CD4-positive, alpha-beta T cell (primary cell): ENCODE results near the gene TBC1D24. TPM values are rescaled to one million over a fixed set of nuclear protein-coding genes. Genes with fewer than 3 reads are reported as not detected.

Experiments
- ATAC-seq: fragments of 200-7000 bp; cut with Tn5 transposase; one replicate; pipeline ENCODE4 v1.10.0; 2022; ENCODE audit warnings: mild to moderate bottlenecking; ENCODE audit not compliant: poor library complexity
- CTCF ChIA-PET: fragments of 350-600 bp; sonication (Branson Sonifier 250); formaldehyde crosslinking; loops from one replicate; lab custom pipeline; 2021; ENCODE audit warnings: antibody characterized with exemption, inconsistent platforms; lab: Charles Lee
- POLR2A ChIA-PET: fragments of 350-600 bp; sonication (Branson Sonifier 250); formaldehyde crosslinking; loops from one replicate; lab custom pipeline; 2021; ENCODE audit warnings: antibody characterized with exemption, inconsistent platforms; lab: Charles Lee
- DNase-seq, 14 experiments: peaks; one replicate each; pipeline ENCODE4 v3.0.0-alpha.2; 2013 to 2020; ENCODE audit warnings: mixed read lengths in 2 of 14
- H3K27ac ChIP-seq, 2 donors: one replicate each; pipeline versions ENCODE4 v1.5.1 to v1.7.0; 2013; ENCODE audit warnings: low read length in 2 of 2, low read depth in 1 of 2, mild to moderate bottlenecking in 1 of 2
- H3K27me3 ChIP-seq, 2 experiments: 1 replicate in 1 of 2; 2 replicates in 1 of 2; pipeline versions ENCODE4 v1.6.1 to v1.7.0; 2013; ENCODE audit warnings: low read length in 2 of 2, control low read depth in 1 of 2, mild to moderate bottlenecking in 1 of 2, moderate library complexity in 1 of 2; ENCODE audit not compliant: insufficient read depth in 2 of 2, control insufficient read depth in 1 of 2
- H3K36me3 ChIP-seq: one replicate; pipeline ENCODE4 v1.6.1; 2013; ENCODE audit warnings: low read length, control low read depth; ENCODE audit not compliant: insufficient read depth
- H3K4me1 ChIP-seq: one replicate; pipeline ENCODE4 v1.6.1; 2013; ENCODE audit warnings: low read length, control low read depth; ENCODE audit not compliant: insufficient read depth
- H3K4me3 ChIP-seq: one replicate; pipeline ENCODE4 v1.5.1; 2013; ENCODE audit warnings: mild to moderate bottlenecking, low read length, moderate library complexity
- H3K9me3 ChIP-seq, 2 experiments: 1 replicate in 1 of 2; 2 replicates in 1 of 2; pipeline versions ENCODE4 v1.6.1 to v1.7.0; 2013; ENCODE audit warnings: low read length in 2 of 2, mild to moderate bottlenecking in 2 of 2, control low read depth in 1 of 2, moderate library complexity in 1 of 2; ENCODE audit not compliant: control insufficient read depth in 1 of 2, insufficient read depth in 1 of 2
- H3K27ac Mint-ChIP-seq: one replicate; pipeline ENCODE4 v1.8.0; 2020; ENCODE audit warnings: mixed read lengths
- H3K27me3 Mint-ChIP-seq: one replicate; pipeline ENCODE4 v1.8.0; 2021; ENCODE audit warnings: mixed read lengths
- H3K36me3 Mint-ChIP-seq: one replicate; pipeline ENCODE4 v1.8.0; 2021; ENCODE audit warnings: low read depth, mixed read lengths
- H3K4me1 Mint-ChIP-seq: one replicate; pipeline ENCODE4 v1.8.0; 2021; ENCODE audit warnings: low read depth, mixed read lengths
- H3K4me3 Mint-ChIP-seq: one replicate; pipeline ENCODE4 v1.8.0; 2020; ENCODE audit warnings: mild to moderate bottlenecking, mixed read lengths
- H3K9me3 Mint-ChIP-seq: one replicate; pipeline ENCODE4 v1.8.0; 2020; ENCODE audit warnings: mixed read lengths
- intact Hi-C, 2 experiments: fragments of 100-400 bp; cut with DNase I in 1 of 2; cut with micrococcal nuclease in 1 of 2; formaldehyde crosslinking; loops; one replicate each; pipeline versions ENCODE4 v1.15.1 to v1.9.0; 2023 to 2025; cut with DNase I, micrococcal nuclease
- total RNA-seq, 174 experiments: library from RNA in 2 of 174; stranded (reverse) in 2 of 174; gene quantifications; one replicate each; pipeline ENCODE4 v1.2.3 and lab custom pipeline; 2021 to 2026
- TF ChIP-seq, protein P1 (sequence below): fragments of 200-600 bp; IDR thresholded peaks from one replicate; pipeline ENCODE4 v1.8.0; 2022; ENCODE audit warnings: antibody characterized with exemption, mild to moderate bottlenecking

Gene TBC1D24
- total RNA-seq, 2 experiments from 2014 or later: 1.2 to 2.1 TPM

DNA sequence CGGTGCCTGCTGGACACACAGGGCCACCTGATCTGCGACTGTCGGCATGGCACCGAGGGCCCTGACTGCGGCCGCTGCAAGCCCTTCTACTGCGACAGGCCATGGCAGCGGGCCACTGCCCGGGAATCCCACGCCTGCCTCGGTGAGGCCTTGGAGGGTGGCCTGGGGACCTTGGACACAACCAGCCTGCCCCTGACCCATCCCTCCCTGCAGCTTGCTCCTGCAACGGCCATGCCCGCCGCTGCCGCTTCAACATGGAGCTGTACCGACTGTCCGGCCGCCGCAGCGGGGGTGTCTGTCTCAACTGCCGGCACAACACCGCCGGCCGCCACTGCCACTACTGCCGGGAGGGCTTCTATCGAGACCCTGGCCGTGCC lies 2.5 kb upstream of the TBC1D24 start:
- peaks cover 44 to 53% of the 10 kb centered on the region in 2 experiments for H3K27me3 ChIP-seq
- H3K9me3 ChIP-seq: peaks cover 0 to 11% of the 10 kb centered on the region in 2 experiments
- Mint-ChIP-seq H3K9me3 (no peaks in the 10 kb centered on the region), H3K4me1 (peaks cover 13% of the 10 kb centered on the region), H3K27ac (no peak overlapping the region), H3K4me3 (no peak overlapping the region), H3K36me3 (no peaks in the 10 kb centered on the region), H3K27me3 (peaks cover 28% of the 10 kb centered on the region)
- ChIA-PET POLR2A (no interaction called here), CTCF (no interaction called here)
- no peak overlapping the region for H3K4me3 ChIP-seq
- no peak overlapping the region for H3K27ac ChIP-seq
- TF ChIP-seq, protein P1, sequence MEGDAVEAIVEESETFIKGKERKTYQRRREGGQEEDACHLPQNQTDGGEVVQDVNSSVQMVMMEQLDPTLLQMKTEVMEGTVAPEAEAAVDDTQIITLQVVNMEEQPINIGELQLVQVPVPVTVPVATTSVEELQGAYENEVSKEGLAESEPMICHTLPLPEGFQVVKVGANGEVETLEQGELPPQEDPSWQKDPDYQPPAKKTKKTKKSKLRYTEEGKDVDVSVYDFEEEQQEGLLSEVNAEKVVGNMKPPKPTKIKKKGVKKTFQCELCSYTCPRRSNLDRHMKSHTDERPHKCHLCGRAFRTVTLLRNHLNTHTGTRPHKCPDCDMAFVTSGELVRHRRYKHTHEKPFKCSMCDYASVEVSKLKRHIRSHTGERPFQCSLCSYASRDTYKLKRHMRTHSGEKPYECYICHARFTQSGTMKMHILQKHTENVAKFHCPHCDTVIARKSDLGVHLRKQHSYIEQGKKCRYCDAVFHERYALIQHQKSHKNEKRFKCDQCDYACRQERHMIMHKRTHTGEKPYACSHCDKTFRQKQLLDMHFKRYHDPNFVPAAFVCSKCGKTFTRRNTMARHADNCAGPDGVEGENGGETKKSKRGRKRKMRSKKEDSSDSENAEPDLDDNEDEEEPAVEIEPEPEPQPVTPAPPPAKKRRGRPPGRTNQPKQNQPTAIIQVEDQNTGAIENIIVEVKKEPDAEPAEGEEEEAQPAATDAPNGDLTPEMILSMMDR: no peak
- no peak for DNase-seq
- H3K4me1 ChIP-seq: peaks cover 50% of the 10 kb centered on the region
- H3K36me3 ChIP-seq: no peaks in the 10 kb centered on the region
- ATAC-seq: no peak
- intact Hi-C loops: loop anchor here in 1 of 2 experiments (5.0 kb wide), 1 partner anchor 40 kb away; no protein-coding TSS in a partner anchor

DNA sequence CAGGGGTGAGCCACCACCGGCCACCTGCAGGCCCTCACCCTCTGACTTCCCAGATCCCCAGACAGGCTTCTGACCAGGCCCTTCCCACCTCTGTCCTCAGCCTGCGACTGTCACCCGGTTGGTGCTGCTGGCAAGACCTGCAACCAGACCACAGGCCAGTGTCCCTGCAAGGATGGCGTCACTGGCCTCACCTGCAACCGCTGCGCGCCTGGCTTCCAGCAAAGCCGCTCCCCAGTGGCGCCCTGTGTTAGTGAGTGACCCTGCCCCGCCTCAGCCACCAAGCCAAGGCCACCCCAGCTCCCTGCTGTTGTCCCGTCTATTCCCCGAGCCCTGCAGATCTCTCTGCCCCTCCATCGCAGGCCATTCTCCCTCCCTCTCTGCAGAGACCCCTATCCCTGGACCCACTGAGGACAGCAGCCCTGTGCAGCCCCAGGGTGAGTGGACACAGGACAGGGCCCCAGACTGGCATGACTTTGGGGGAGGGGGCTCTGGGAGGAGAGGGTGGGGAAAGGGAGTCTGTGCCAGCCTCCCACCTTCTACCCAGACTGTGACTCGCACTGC lies 2.0 kb upstream of the TBC1D24 start:
- Histone ChIP-seq H3K9me3 (peaks cover 0 to 11% of the 10 kb centered on the region in 2 experiments), H3K36me3 (no peaks in the 10 kb centered on the region), H3K27me3 (peaks cover 44 to 53% of the 10 kb centered on the region in 2 experiments), H3K4me3 (peak overlapping the region; percentile 10), H3K27ac (no peak overlapping the region), H3K4me1 (peaks cover 48% of the 10 kb centered on the region)
- Mint-ChIP-seq H3K36me3 (no peaks in the 10 kb centered on the region), H3K4me3 (peak overlapping the region; percentile 89), H3K27me3 (peaks cover 28% of the 10 kb centered on the region), H3K27ac (no peak overlapping the region), H3K4me1 (peaks cover 13% of the 10 kb centered on the region), H3K9me3 (no peaks in the 10 kb centered on the region)
- TF ChIP-seq, protein P1: no peak
- ChIA-PET POLR2A (interaction anchor here (1.0 kb wide), 1 partner anchor 13 kb away, joined by 3 read pairs; the partner anchor contains the start of gene TEDC2), CTCF (no interaction called here)
- ATAC-seq: no peak
- intact Hi-C loops: loop anchor here in 1 of 2 experiments (5.0 kb wide), 1 partner anchor 41 kb away; no protein-coding TSS in a partner anchor
- DNase-seq: no peak

DNA sequence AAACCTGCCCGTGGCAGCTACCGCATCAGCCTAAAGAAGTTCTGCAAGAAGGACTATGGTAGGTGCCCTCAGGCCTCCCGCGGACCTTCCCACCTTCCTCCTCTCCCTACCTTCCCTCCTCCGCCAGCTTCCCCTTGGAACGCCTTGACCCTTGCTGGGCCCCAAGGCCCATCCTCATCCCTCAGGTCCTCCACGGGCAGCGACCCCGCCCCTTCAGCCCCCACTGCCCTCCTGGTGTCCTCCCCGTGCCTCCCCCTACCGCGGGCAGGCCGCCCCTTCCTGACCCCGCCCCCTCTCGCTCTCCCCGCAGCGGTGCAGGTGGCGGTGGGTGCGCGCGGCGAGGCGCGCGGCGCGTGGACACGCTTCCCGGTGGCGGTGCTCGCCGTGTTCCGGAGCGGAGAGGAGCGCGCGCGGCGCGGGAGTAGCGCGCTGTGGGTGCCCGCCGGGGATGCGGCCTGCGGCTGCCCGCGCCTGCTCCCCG lies 1.4 kb upstream of the TBC1D24 start:
- H3K4me1 Mint-ChIP-seq: peaks cover 13% of the 10 kb centered on the region
- no peak overlapping the region for H3K27ac Mint-ChIP-seq
- H3K4me1 ChIP-seq: peaks cover 43% of the 10 kb centered on the region
- H3K36me3 ChIP-seq: no peaks in the 10 kb centered on the region
- POLR2A ChIA-PET: interaction anchor here (1.0 to 1.4 kb wide), 2 partner anchors 14 to 59 kb away, joined by 3 to 5 read pairs; partner anchors contain the start of gene TEDC2
- H3K27ac ChIP-seq: no peak overlapping the region
- H3K9me3 ChIP-seq: peaks cover 0 to 11% of the 10 kb centered on the region in 2 experiments
- peak in 6 of 14 experiments; percentile 14 to 70 (median 22) for DNase-seq
- TF ChIP-seq, protein P1: no peak
- intact Hi-C loops: loop anchor here in 1 of 2 experiments (5.0 kb wide), 1 partner anchor 41 kb away; no protein-coding TSS in a partner anchor
- CTCF ChIA-PET: no interaction called here
- no peaks in the 10 kb centered on the region for H3K9me3 Mint-ChIP-seq
- peak overlapping the region; percentile 10 for H3K4me3 ChIP-seq
- H3K27me3 ChIP-seq: peaks cover 40 to 48% of the 10 kb centered on the region in 2 experiments
- peak overlapping the region; percentile 89 for H3K4me3 Mint-ChIP-seq
- no peaks in the 10 kb centered on the region for H3K36me3 Mint-ChIP-seq
- peaks cover 25% of the 10 kb centered on the region for H3K27me3 Mint-ChIP-seq
- ATAC-seq: peak; percentile 17
